HEK293T (cell line): Measurements from ENCODE around the gene TNFAIP2.

Experiments
- ARNT ChIP-seq: fragments of 450-650 bp; IDR thresholded peaks from 2 replicates; pipeline ENCODE4 v1.6.1; 2017; ENCODE audit warnings: mild to moderate bottlenecking
- CTBP1 ChIP-seq: fragments of 450-650 bp; IDR thresholded peaks from 2 replicates; pipeline ENCODE4 v1.6.1; 2016; ENCODE audit warnings: borderline replicate concordance
- FOXM1 ChIP-seq: fragments of 450-650 bp; IDR thresholded peaks from 2 replicates; pipeline ENCODE4 v1.6.1; 2017; ENCODE audit warnings: mild to moderate bottlenecking, borderline replicate concordance
- HDGF ChIP-seq: fragments of 450-650 bp; IDR thresholded peaks from 2 replicates; pipeline ENCODE4 v1.6.1; 2017; ENCODE audit warnings: antibody characterized with exemption, borderline replicate concordance
- L3MBTL2 ChIP-seq: fragments of 450-650 bp; conservative IDR thresholded peaks from 2 replicates; pipeline ENCODE4 v1.6.1; 2016; ENCODE audit warnings: mild to moderate bottlenecking
- LEF1 ChIP-seq: fragments of 450-650 bp; IDR thresholded peaks from 2 replicates; pipeline ENCODE4 v1.6.1; 2017; ENCODE audit warnings: mild to moderate bottlenecking, borderline replicate concordance
- NFRKB ChIP-seq: fragments of 450-650 bp; IDR thresholded peaks from 2 replicates; pipeline ENCODE4 v1.6.1; 2016; ENCODE audit warnings: mild to moderate bottlenecking, moderate library complexity
- PKNOX1 ChIP-seq: fragments of 450-650 bp; IDR thresholded peaks from 2 replicates; pipeline ENCODE4 v1.6.1; 2016
- SP1 ChIP-seq: fragments of 450-650 bp; IDR thresholded peaks from 2 replicates; pipeline ENCODE4 v1.6.1; 2017
- SUZ12 ChIP-seq: fragments of 450-650 bp; IDR thresholded peaks from 2 replicates; pipeline ENCODE4 v1.6.1; 2016; ENCODE audit warnings: mild to moderate bottlenecking

GRCh38 chr14:103086771-103087342 is 36.4 kb upstream of the TNFAIP2 start:
- TF ChIP-seq HDGF (no peak), SP1 (no peak), CTBP1 (no peak), PKNOX1 (no peak), L3MBTL2 (no peak), SUZ12 (no peak), LEF1 (no peak), NFRKB (no peak), FOXM1 (no peak), ARNT (no peak)
